NCI-H146 treated with DMSO at 0.1 percent for 48 hours (cell line): Measurements from ENCODE around the gene CSNK1E.

Experiments used
- DNase-seq: peaks from one replicate; lab custom pipeline; 2025; ENCODE audit not compliant: unreplicated experiment; lab: John Stamatoyannopoulos, UW

The CSNK1E gene

GRCh38 chr22:38335077-38335476 lies 17.8 kb upstream of the CSNK1E start:
- DNase-seq, result no peak

- no peak for DNase-seq
These were observed 10.6 kb upstream of the CSNK1E start for GRCh38 chr22:38327805-38328204.

- no peak for DNase-seq
These were observed 10.2 kb upstream of the CSNK1E start for GRCh38 chr22:38327396-38327795.

- DNase-seq, result no peak
These were observed 8.4 kb upstream of the CSNK1E start for GRCh38 chr22:38325587-38325986.

- DNase-seq, result no peak
These were observed 3.6 kb upstream of the CSNK1E start for GRCh38 chr22:38320605-38321402.

GRCh38 chr22:38318792-38319773 lies 1.9 kb upstream of the CSNK1E start:
- no peak for DNase-seq

GRCh38 chr22:38317995-38318715 lies 922 bp upstream of the CSNK1E start:
- peak; percentile 79 for DNase-seq

- DNase-seq, result no peak
These were observed 690 bp downstream of the CSNK1E start for GRCh38 chr22:38316364-38317121.

- no peak for DNase-seq
These were observed 1.3 kb downstream of the CSNK1E start for GRCh38 chr22:38315823-38316363.

GRCh38 chr22:38314933-38315822 lies 2.1 kb downstream of the CSNK1E start:
- no peak for DNase-seq

- DNase-seq, result no peak
These were observed 2.9 kb downstream of the CSNK1E start for GRCh38 chr22:38314051-38314932.

- DNase-seq, result no peak
These were observed 3.8 kb downstream of the CSNK1E start for GRCh38 chr22:38313384-38313955.

- DNase-seq, result no peak
These were observed 4.9 kb downstream of the CSNK1E start for GRCh38 chr22:38312261-38312800.

- DNase-seq, result no peak
These were observed 6.0 kb downstream of the CSNK1E start for GRCh38 chr22:38311323-38311620.

GRCh38 chr22:38310518-38311322 lies 6.5 kb downstream of the CSNK1E start:
- no peak for DNase-seq

- no peak for DNase-seq
These were observed 7.4 kb downstream of the CSNK1E start for GRCh38 chr22:38309614-38310517.
